IMR-90 (cell line): ENCODE measurements around the gene RTBDN. TPM values are rescaled to one million over a fixed set of nuclear protein-coding genes. Genes with fewer than 3 reads are reported as not detected.

Source experiments
- CHD1 ChIP-seq: IDR thresholded peaks from 2 replicates; pipeline ENCODE4 v1.6.1; 2012; ENCODE audit warnings: low read depth, low read length, improper control_type of control experiment
- MAZ ChIP-seq: IDR thresholded peaks from 2 replicates; pipeline ENCODE4 v1.6.1; 2012; ENCODE audit warnings: low read depth, mild to moderate bottlenecking, low read length, improper control_type of control experiment, moderate library complexity, borderline replicate concordance
- polyA plus RNA-seq, 3 experiments: library from polyadenylated mRNA; depleted of rRNA; stranded (reverse); fragments of >200 nt; gene quantifications; 2 replicates each; pipeline ENCODE4 v1.2.3, GENCODE V29; 2012; ENCODE audit warnings: low replicate concordance in 1 of 3
- total RNA-seq: library from RNA; depleted of rRNA; stranded (reverse); fragments of >200 nt; gene quantifications from 2 replicates; pipeline ENCODE4 v1.2.3, GENCODE V29; 2012
- TF ChIP-seq, protein P1 (sequence below): conservative IDR thresholded peaks from 2 replicates; pipeline ENCODE4 v1.5.1; 2012; ENCODE audit warnings: mild to moderate bottlenecking, low read depth, low read length, improper control_type of control experiment

The RTBDN gene
- total and polyA plus RNA-seq, 2 of the 4 experiments (the other 2 are of a cell fraction), result 0.07 TPM; not detected in 1

DNA sequence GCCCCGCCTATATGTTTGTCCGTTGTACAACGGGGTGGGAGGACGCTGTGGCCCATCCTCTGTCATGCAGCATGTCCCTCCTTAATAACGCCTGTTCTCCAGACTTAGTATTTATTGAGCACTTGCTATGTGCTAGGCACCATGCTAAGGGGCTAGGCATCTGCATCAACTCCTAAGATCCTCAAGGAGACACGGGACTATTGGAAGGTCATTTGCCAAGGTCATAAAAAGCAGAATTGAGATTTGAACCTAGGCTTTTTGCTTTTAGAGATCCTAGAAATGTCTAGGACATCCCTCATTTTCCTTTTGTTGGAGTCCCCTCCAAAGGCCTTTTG lies 2.1 kb upstream of the RTBDN start (continued):
- TF ChIP-seq, protein P1, sequence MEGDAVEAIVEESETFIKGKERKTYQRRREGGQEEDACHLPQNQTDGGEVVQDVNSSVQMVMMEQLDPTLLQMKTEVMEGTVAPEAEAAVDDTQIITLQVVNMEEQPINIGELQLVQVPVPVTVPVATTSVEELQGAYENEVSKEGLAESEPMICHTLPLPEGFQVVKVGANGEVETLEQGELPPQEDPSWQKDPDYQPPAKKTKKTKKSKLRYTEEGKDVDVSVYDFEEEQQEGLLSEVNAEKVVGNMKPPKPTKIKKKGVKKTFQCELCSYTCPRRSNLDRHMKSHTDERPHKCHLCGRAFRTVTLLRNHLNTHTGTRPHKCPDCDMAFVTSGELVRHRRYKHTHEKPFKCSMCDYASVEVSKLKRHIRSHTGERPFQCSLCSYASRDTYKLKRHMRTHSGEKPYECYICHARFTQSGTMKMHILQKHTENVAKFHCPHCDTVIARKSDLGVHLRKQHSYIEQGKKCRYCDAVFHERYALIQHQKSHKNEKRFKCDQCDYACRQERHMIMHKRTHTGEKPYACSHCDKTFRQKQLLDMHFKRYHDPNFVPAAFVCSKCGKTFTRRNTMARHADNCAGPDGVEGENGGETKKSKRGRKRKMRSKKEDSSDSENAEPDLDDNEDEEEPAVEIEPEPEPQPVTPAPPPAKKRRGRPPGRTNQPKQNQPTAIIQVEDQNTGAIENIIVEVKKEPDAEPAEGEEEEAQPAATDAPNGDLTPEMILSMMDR, result no peak
- TF ChIP-seq CHD1, result no peak
- TF ChIP-seq MAZ, result no peak
